Activated CD4-positive, alpha-beta T cell treated with anti-CD3 and anti-CD28 coated beads for 36 hours (primary cell): ENCODE data around the gene CTSL. TPM values are rescaled to one million over a fixed set of nuclear protein-coding genes. Genes with fewer than 3 reads are reported as not detected.

Source experiments
- ATAC-seq: fragments of 200-7000 bp; cut with Tn5 transposase; one replicate; pipeline ENCODE4 v1.10.0; 2021; ENCODE audit warnings: mild to moderate bottlenecking, moderate library complexity
- CTCF ChIA-PET: fragments of 350-600 bp; sonication (Branson Sonifier 250); formaldehyde crosslinking; loops from one replicate; lab custom pipeline; 2021; ENCODE audit warnings: antibody characterized with exemption; lab: Charles Lee
- POLR2A ChIA-PET: fragments of 350-600 bp; sonication (Branson Sonifier 250); formaldehyde crosslinking; loops from one replicate; lab custom pipeline; 2021; ENCODE audit warnings: antibody characterized with exemption, inconsistent platforms; lab: Charles Lee
- DNase-seq: peaks from one replicate; pipeline ENCODE4 v3.0.0-alpha.2; 2020
- H3K27ac Mint-ChIP-seq: one replicate; pipeline ENCODE4 v1.8.0; 2021; ENCODE audit warnings: mixed read lengths
- H3K27me3 Mint-ChIP-seq: one replicate; pipeline ENCODE4 v1.8.0; 2021; ENCODE audit warnings: mixed read lengths
- H3K36me3 Mint-ChIP-seq: one replicate; pipeline ENCODE4 v1.8.0; 2021; ENCODE audit warnings: low read depth, mixed read lengths
- H3K4me1 Mint-ChIP-seq: one replicate; pipeline ENCODE4 v1.8.0; 2021; ENCODE audit warnings: mixed read lengths
- H3K4me3 Mint-ChIP-seq: one replicate; pipeline ENCODE4 v1.8.0; 2021; ENCODE audit warnings: mild to moderate bottlenecking, moderate library complexity, mixed read lengths
- H3K9me3 Mint-ChIP-seq: one replicate; pipeline ENCODE4 v1.8.0; 2021; ENCODE audit warnings: low read depth, mixed read lengths
- intact Hi-C, 2 experiments: fragments of 100-400 bp; cut with DNase I in 1 of 2; cut with micrococcal nuclease in 1 of 2; formaldehyde crosslinking; loops; one replicate each; pipeline versions ENCODE4 v1.14.2 to v1.15.1; 2022 to 2024; cut with DNase I, micrococcal nuclease
- total RNA-seq, 2 experiments: library from RNA; stranded (reverse); gene quantifications; one replicate each; pipeline ENCODE4 v1.2.3, GENCODE V29; 2021

The CTSL gene
- total RNA-seq, 2 experiments from 2014 or later: 4.6 to 6.1 TPM

GRCh38 chr9:87684627-87685219 lies 41.2 kb upstream of the CTSL start:
- Mint-ChIP-seq H3K4me3 (no peak overlapping the region), H3K9me3 (peaks cover 4% of the 10 kb centered on the region), H3K27me3 (no peaks in the 10 kb centered on the region), H3K4me1 (peaks cover 24% of the 10 kb centered on the region), H3K27ac (no peak overlapping the region), H3K36me3 (no peaks in the 10 kb centered on the region)
- POLR2A ChIA-PET: no interaction called here
- intact Hi-C loops: loop anchor here in 1 of 2 experiments (2.0 kb wide), 1 partner anchor 128 kb away; no protein-coding TSS in a partner anchor
- ATAC-seq: no peak
- DNase-seq: no peak
- CTCF ChIA-PET: interaction anchor here (0.5 to 1.9 kb wide), 8 partner anchors 8 to 1295 kb away, joined by 3 to 7 read pairs (median 3); no protein-coding TSS in a partner anchor

GRCh38 chr9:87685441-87685840 lies 40.5 kb upstream of the CTSL start:
- H3K4me3 Mint-ChIP-seq: no peak overlapping the region
- intact Hi-C loops: loop anchor here in 1 of 2 experiments (2.0 kb wide), 1 partner anchor 127 kb away; no protein-coding TSS in a partner anchor

GRCh38 chr9:87685871-87686519 lies 39.9 kb upstream of the CTSL start:
- no peaks in the 10 kb centered on the region for H3K36me3 Mint-ChIP-seq
- ChIA-PET POLR2A (no interaction called here), CTCF (interaction anchor here (0.5 to 1.9 kb wide), 6 partner anchors 9 to 546 kb away, joined by 3 to 7 read pairs (median 4); no protein-coding TSS in a partner anchor)
- peaks cover 4% of the 10 kb centered on the region for H3K9me3 Mint-ChIP-seq
- peaks cover 24% of the 10 kb centered on the region for H3K4me1 Mint-ChIP-seq
- H3K27ac Mint-ChIP-seq: peak overlapping the region; percentile 75
- H3K4me3 Mint-ChIP-seq: no peak overlapping the region
- H3K27me3 Mint-ChIP-seq: no peaks in the 10 kb centered on the region
- DNase-seq (no peak), ATAC-seq (peak; percentile 26)
- intact Hi-C loops: loop anchor here in 1 of 2 experiments (2.0 kb wide), 1 partner anchor 127 kb away; no protein-coding TSS in a partner anchor

More at GRCh38 chr9:87685441-87685840, 40.5 kb upstream of the CTSL start:
- Mint-ChIP-seq H3K36me3 (no peaks in the 10 kb centered on the region), H3K9me3 (peaks cover 4% of the 10 kb centered on the region), H3K27ac (no peak overlapping the region), H3K27me3 (no peaks in the 10 kb centered on the region), H3K4me1 (peaks cover 24% of the 10 kb centered on the region)
- DNase-seq (no peak), ATAC-seq (peak; percentile 19)
- ChIA-PET POLR2A (no interaction called here), CTCF (interaction anchor here (0.5 to 1.9 kb wide), 7 partner anchors 8 to 283 kb away, joined by 3 to 7 read pairs (median 3); no protein-coding TSS in a partner anchor)

- no peak for ATAC-seq
- intact Hi-C loops: no loop called here
- no peaks in the 10 kb centered on the region for H3K27me3 Mint-ChIP-seq
- H3K27ac Mint-ChIP-seq: no peak overlapping the region
- H3K4me1 Mint-ChIP-seq: peaks cover 24% of the 10 kb centered on the region
- no peak overlapping the region for H3K4me3 Mint-ChIP-seq
- peaks cover 4% of the 10 kb centered on the region for H3K9me3 Mint-ChIP-seq
- CTCF ChIA-PET: interaction anchor here (0.5 to 1.1 kb wide), 2 partner anchors 22 to 546 kb away, joined by 3 to 4 read pairs; no protein-coding TSS in a partner anchor
- POLR2A ChIA-PET: no interaction called here
- DNase-seq: no peak
- no peaks in the 10 kb centered on the region for H3K36me3 Mint-ChIP-seq
Measured at GRCh38 chr9:87686520-87687090, 39.3 kb upstream of the CTSL start.

GRCh38 chr9:87687207-87687606 lies 38.7 kb upstream of the CTSL start:
- Mint-ChIP-seq H3K36me3 (no peaks in the 10 kb centered on the region), H3K4me3 (no peak overlapping the region), H3K4me1 (peaks cover 24% of the 10 kb centered on the region), H3K9me3 (peaks cover 4% of the 10 kb centered on the region), H3K27ac (no peak overlapping the region), H3K27me3 (no peaks in the 10 kb centered on the region)
- POLR2A ChIA-PET: interaction anchor here (0.6 kb wide), 1 partner anchor 155 kb away, joined by 7 read pairs; no protein-coding TSS in a partner anchor
- intact Hi-C loops: no loop called here
- ATAC-seq (no peak), DNase-seq (no peak)
- CTCF ChIA-PET: no interaction called here

- DNase-seq (no peak), ATAC-seq (no peak)
- H3K4me3 Mint-ChIP-seq: no peak overlapping the region
- peaks cover 2% of the 10 kb centered on the region for H3K36me3 Mint-ChIP-seq
- intact Hi-C loops: no loop called here
- H3K9me3 Mint-ChIP-seq: peaks cover 5% of the 10 kb centered on the region
- no peak overlapping the region for H3K27ac Mint-ChIP-seq
- ChIA-PET CTCF (no interaction called here), POLR2A (no interaction called here)
- H3K27me3 Mint-ChIP-seq: peaks cover 2% of the 10 kb centered on the region
- H3K4me1 Mint-ChIP-seq: peaks cover 9% of the 10 kb centered on the region
Measured at GRCh38 chr9:87694236-87694755, 31.6 kb upstream of the CTSL start.

GRCh38 chr9:87695523-87695922 lies 30.4 kb upstream of the CTSL start:
- H3K27me3 Mint-ChIP-seq: peaks cover 2% of the 10 kb centered on the region
- POLR2A ChIA-PET: no interaction called here
- peaks cover 5% of the 10 kb centered on the region for H3K9me3 Mint-ChIP-seq
- intact Hi-C loops: no loop called here
- no peak overlapping the region for H3K27ac Mint-ChIP-seq
- ATAC-seq (no peak), DNase-seq (no peak)
- no peak overlapping the region for H3K4me3 Mint-ChIP-seq
- peaks cover 9% of the 10 kb centered on the region for H3K4me1 Mint-ChIP-seq
- CTCF ChIA-PET: no interaction called here
- peaks cover 2% of the 10 kb centered on the region for H3K36me3 Mint-ChIP-seq

- peaks cover 9% of the 10 kb centered on the region for H3K4me1 Mint-ChIP-seq
- no peak overlapping the region for H3K4me3 Mint-ChIP-seq
- intact Hi-C loops: no loop called here
Measured at GRCh38 chr9:87696641-87697040, 29.3 kb upstream of the CTSL start.

GRCh38 chr9:87698069-87698809 lies 27.7 kb upstream of the CTSL start:
- ATAC-seq (no peak), DNase-seq (no peak)
- H3K9me3 Mint-ChIP-seq: no peaks in the 10 kb centered on the region
- peaks cover 5% of the 10 kb centered on the region for H3K27me3 Mint-ChIP-seq
- H3K4me3 Mint-ChIP-seq: no peak overlapping the region
- intact Hi-C loops: no loop called here
- ChIA-PET POLR2A (no interaction called here), CTCF (interaction anchor here (0.6 kb wide), 1 partner anchor 1878 kb away, joined by 3 read pairs; no protein-coding TSS in a partner anchor)
- H3K27ac Mint-ChIP-seq: no peak overlapping the region
- H3K36me3 Mint-ChIP-seq: no peaks in the 10 kb centered on the region
- H3K4me1 Mint-ChIP-seq: peaks cover 15% of the 10 kb centered on the region

More at GRCh38 chr9:87696641-87697040, 29.3 kb upstream of the CTSL start:
- Mint-ChIP-seq H3K9me3 (peaks cover 5% of the 10 kb centered on the region), H3K27me3 (peaks cover 2% of the 10 kb centered on the region), H3K36me3 (peaks cover 2% of the 10 kb centered on the region), H3K27ac (no peak overlapping the region)
- ATAC-seq: peak; percentile 57
- DNase-seq: no peak
- ChIA-PET POLR2A (no interaction called here), CTCF (interaction anchor here (0.6 to 0.7 kb wide), 2 partner anchors 13 to 121 kb away, joined by 3 to 4 read pairs; no protein-coding TSS in a partner anchor)

- Mint-ChIP-seq H3K36me3 (no peaks in the 10 kb centered on the region), H3K27me3 (peaks cover 5% of the 10 kb centered on the region), H3K4me1 (peaks cover 15% of the 10 kb centered on the region), H3K27ac (no peak overlapping the region), H3K4me3 (no peak overlapping the region), H3K9me3 (no peaks in the 10 kb centered on the region)
- CTCF ChIA-PET: no interaction called here
- DNase-seq (no peak), ATAC-seq (no peak)
- POLR2A ChIA-PET: no interaction called here
- intact Hi-C loops: no loop called here
Measured at GRCh38 chr9:87699835-87700234, 26.1 kb upstream of the CTSL start.

- no peak for DNase-seq
- Mint-ChIP-seq H3K4me3 (no peak overlapping the region), H3K27me3 (peaks cover 5% of the 10 kb centered on the region), H3K4me1 (peaks cover 15% of the 10 kb centered on the region), H3K27ac (no peak overlapping the region), H3K9me3 (no peaks in the 10 kb centered on the region), H3K36me3 (peaks cover 5% of the 10 kb centered on the region)
- no peak for ATAC-seq
- CTCF ChIA-PET: interaction anchor here (0.7 kb wide), 1 partner anchor 404 kb away, joined by 3 read pairs; no protein-coding TSS in a partner anchor
- intact Hi-C loops: no loop called here
- POLR2A ChIA-PET: no interaction called here
Measured at GRCh38 chr9:87701491-87701890, 24.4 kb upstream of the CTSL start.
